Tibial nerve (tissue), 4 donors: Measurements from ENCODE around the gene ISG20L2. TPM values are rescaled to one million over a fixed set of nuclear protein-coding genes. Genes with fewer than 3 reads are reported as not detected.

Experiments
- DNase-seq, 2 donors: peaks; one replicate each; pipeline ENCODE4 v3.0.0-alpha.2; 2019; ENCODE audit warnings: low spot score in 2 of 2
- H3K27ac ChIP-seq, 4 donors: fragments of 200-600 bp; sonication (generic) in 3 of 4; one replicate each; pipeline ENCODE4 v1.5.1; 2017 to 2019; ENCODE audit warnings: mild to moderate bottlenecking in 1 of 4
- H3K27me3 ChIP-seq, 2 donors: fragments of 200-600 bp; sonication (generic) in 1 of 2; one replicate each; pipeline versions ENCODE4 v1.5.1 to v1.6.0; 2017 to 2019
- H3K36me3 ChIP-seq, 3 donors: fragments of 200-600 bp; sonication (generic); one replicate each; pipeline ENCODE4 v1.5.1; 2018 to 2019
- H3K4me1 ChIP-seq, 4 donors: fragments of 200-600 bp; sonication (generic) in 3 of 4; one replicate each; pipeline ENCODE4 v1.5.1; 2017 to 2019
- H3K4me3 ChIP-seq, 4 donors: fragments of 200-600 bp; sonication (generic) in 3 of 4; one replicate each; pipeline ENCODE4 v1.5.1; 2017 to 2019; ENCODE audit warnings: mild to moderate bottlenecking in 1 of 4, moderate library complexity in 1 of 4
- H3K9me3 ChIP-seq, 4 donors: fragments of 200-600 bp; sonication (generic) in 3 of 4; one replicate each; pipeline ENCODE4 v1.5.1; 2017 to 2019
- CTCF ChIP-seq, 5 experiments: fragments of 200-600 bp in 3 of 5; fragments of 450-650 bp in 2 of 5; sonication (generic) in 3 of 5; IDR thresholded peaks; one replicate each; pipeline ENCODE4 v1.5.1; 2016 to 2019; ENCODE audit warnings: antibody characterized with exemption in 5 of 5, mild to moderate bottlenecking in 3 of 5, moderate library complexity in 2 of 5
- EP300 ChIP-seq, 2 donors: sonication (generic); formaldehyde crosslinking; IDR thresholded peaks; one replicate each; pipeline ENCODE4 v1.6.1; 2017; ENCODE audit warnings: antibody characterized with exemption in 2 of 2, mild to moderate bottlenecking in 1 of 2
- POLR2A ChIP-seq, 2 donors: fragments of 450-650 bp; IDR thresholded peaks; one replicate each; pipeline ENCODE4 v1.6.1; 2017; ENCODE audit warnings: antibody characterized with exemption in 2 of 2, mild to moderate bottlenecking in 2 of 2, moderate library complexity in 2 of 2
- WGBS, 2 donors: methylation state at CpG; one replicate each; pipeline ENCODE4 v1.1.5; 2018; 5-methylcytosine and 5-hydroxymethylcytosine counted together
- total RNA-seq, 4 donors: library from RNA; depleted of rRNA; stranded (reverse); fragments of >200 nt; gene quantifications; one replicate each; pipeline ENCODE4 v1.1.0, GENCODE V29; 2016

Gene ISG20L2
- total RNA-seq, 4 donors from 2014 or later: 10.1 to 24.9 (median 18.6) TPM

GRCh38 chr1:156733989-156734584 is 5.5 kb upstream of the ISG20L2 start:
- Histone ChIP-seq H3K4me3 (no peak overlapping the region), H3K9me3 (no peaks in the 10 kb centered on the region), H3K27ac (no peak overlapping the region), H3K36me3 (peaks cover 0 to 66% (median 3%) of the 10 kb centered on the region in 3 donors), H3K4me1 (peaks cover 0 to 18% (median 4%) of the 10 kb centered on the region in 4 donors), H3K27me3 (no peaks in the 10 kb centered on the region)
- no peak for DNase-seq
- TF ChIP-seq CTCF (IDR thresholded peaks at IDR 0.05) (no peak), EP300 (IDR thresholded peaks at IDR 0.05) (no peak), POLR2A (IDR thresholded peaks at IDR 0.05) (no peak)
- WGBS, 2 donors: 86 to 92% methylated on average over 19 to 20 of the region's 20 CpGs

GRCh38 chr1:156727926-156728598 is 504 bp downstream of the ISG20L2 start, which contains the start of gene METTL25B:
Gene METTL25B (plus strand): TSS chr1:156728469. CDS start chr1:156729105, 636 bp downstream.
- 0 to 3% methylated on average over 17 to 44 of the region's 46 CpGs for WGBS, 2 donors
- H3K4me1 ChIP-seq: peaks cover 0 to 58% (median 35%) of the 10 kb centered on the region in 4 donors
- peak within 1 kb of the TSS; percentile 97 to 100 (median 98) for H3K27ac ChIP-seq
- peaks cover 0 to 42% (median 2%) of the 10 kb centered on the region in 3 donors for H3K36me3 ChIP-seq
- H3K27me3 ChIP-seq: no peaks in the 10 kb centered on the region
- DNase-seq: peak; percentile 51 to 65
- H3K9me3 ChIP-seq: no peaks in the 10 kb centered on the region
- no peak for TF ChIP-seq POLR2A (IDR thresholded peaks at IDR 0.05)
- TF ChIP-seq EP300 (IDR thresholded peaks at IDR 0.05): peak in 1 of 2 donors; percentile 2
- TF ChIP-seq CTCF (IDR thresholded peaks at IDR 0.05): no peak
- peak within 1 kb of the TSS; percentile 67 to 95 (median 88) for H3K4me3 ChIP-seq

GRCh38 chr1:156727492-156727891 is 1.1 kb downstream of the ISG20L2 start:
- no peaks in the 10 kb centered on the region for H3K27me3 ChIP-seq
- peak overlapping the region in 3 of 4 donors; percentile 98 to 100 (median 99) for H3K27ac ChIP-seq
- TF ChIP-seq POLR2A (IDR thresholded peaks at IDR 0.05) (no peak), CTCF (IDR thresholded peaks at IDR 0.05) (no peak), EP300 (IDR thresholded peaks at IDR 0.05) (no peak)
- peaks cover 0 to 42% (median 7%) of the 10 kb centered on the region in 3 donors for H3K36me3 ChIP-seq
- H3K4me3 ChIP-seq: peak overlapping the region; percentile 67 to 95 (median 88)
- WGBS, 2 donors: 46 to 51% methylated on average over 7 of the region's 7 CpGs
- DNase-seq: no peak
- H3K4me1 ChIP-seq: peaks cover 0 to 58% (median 35%) of the 10 kb centered on the region in 4 donors
- H3K9me3 ChIP-seq: no peaks in the 10 kb centered on the region

GRCh38 chr1:156726549-156727226 is 1.9 kb downstream of the ISG20L2 start:
- WGBS, 2 donors: 48 to 52% methylated on average over 15 of the region's 15 CpGs
- H3K36me3 ChIP-seq: peaks cover 0 to 41% (median 7%) of the 10 kb centered on the region in 3 donors
- H3K27ac ChIP-seq: peak overlapping the region in 1 of 4 donors; percentile 100
- H3K4me1 ChIP-seq: peaks cover 0 to 58% (median 36%) of the 10 kb centered on the region in 4 donors
- no peak for TF ChIP-seq EP300 (IDR thresholded peaks at IDR 0.05)
- TF ChIP-seq CTCF (IDR thresholded peaks at IDR 0.05): peak; percentile 28 to 36 (median 30)
- no peaks in the 10 kb centered on the region for H3K9me3 ChIP-seq
- DNase-seq: peak in 1 of 2 donors; percentile 77
- H3K27me3 ChIP-seq: no peaks in the 10 kb centered on the region
- peak overlapping the region in 3 of 4 donors; percentile 21 to 95 (median 26) for H3K4me3 ChIP-seq
